CD4-positive, alpha-beta T cell (primary cell): ENCODE results near the gene FMN1. TPM values are rescaled to one million over a fixed set of nuclear protein-coding genes. Genes with fewer than 3 reads are reported as not detected.

Experiments
- ATAC-seq: fragments of 200-7000 bp; cut with Tn5 transposase; one replicate; pipeline ENCODE4 v1.10.0; 2022; ENCODE audit warnings: mild to moderate bottlenecking; ENCODE audit not compliant: poor library complexity
- CTCF ChIA-PET: fragments of 350-600 bp; sonication (Branson Sonifier 250); formaldehyde crosslinking; loops from one replicate; lab custom pipeline; 2021; ENCODE audit warnings: antibody characterized with exemption, inconsistent platforms; lab: Charles Lee
- POLR2A ChIA-PET: fragments of 350-600 bp; sonication (Branson Sonifier 250); formaldehyde crosslinking; loops from one replicate; lab custom pipeline; 2021; ENCODE audit warnings: antibody characterized with exemption, inconsistent platforms; lab: Charles Lee
- DNase-seq, 14 experiments: peaks; one replicate each; pipeline ENCODE4 v3.0.0-alpha.2; 2013 to 2020; ENCODE audit warnings: mixed read lengths in 2 of 14
- H3K27ac ChIP-seq, 2 donors: one replicate each; pipeline versions ENCODE4 v1.5.1 to v1.7.0; 2013; ENCODE audit warnings: low read length in 2 of 2, low read depth in 1 of 2, mild to moderate bottlenecking in 1 of 2
- H3K27me3 ChIP-seq, 2 experiments: 1 replicate in 1 of 2; 2 replicates in 1 of 2; pipeline versions ENCODE4 v1.6.1 to v1.7.0; 2013; ENCODE audit warnings: low read length in 2 of 2, control low read depth in 1 of 2, mild to moderate bottlenecking in 1 of 2, moderate library complexity in 1 of 2; ENCODE audit not compliant: insufficient read depth in 2 of 2, control insufficient read depth in 1 of 2
- H3K36me3 ChIP-seq: one replicate; pipeline ENCODE4 v1.6.1; 2013; ENCODE audit warnings: low read length, control low read depth; ENCODE audit not compliant: insufficient read depth
- H3K4me1 ChIP-seq: one replicate; pipeline ENCODE4 v1.6.1; 2013; ENCODE audit warnings: low read length, control low read depth; ENCODE audit not compliant: insufficient read depth
- H3K4me3 ChIP-seq: one replicate; pipeline ENCODE4 v1.5.1; 2013; ENCODE audit warnings: mild to moderate bottlenecking, low read length, moderate library complexity
- H3K9me3 ChIP-seq, 2 experiments: 1 replicate in 1 of 2; 2 replicates in 1 of 2; pipeline versions ENCODE4 v1.6.1 to v1.7.0; 2013; ENCODE audit warnings: low read length in 2 of 2, mild to moderate bottlenecking in 2 of 2, control low read depth in 1 of 2, moderate library complexity in 1 of 2; ENCODE audit not compliant: control insufficient read depth in 1 of 2, insufficient read depth in 1 of 2
- H3K27ac Mint-ChIP-seq: one replicate; pipeline ENCODE4 v1.8.0; 2020; ENCODE audit warnings: mixed read lengths
- H3K27me3 Mint-ChIP-seq: one replicate; pipeline ENCODE4 v1.8.0; 2021; ENCODE audit warnings: mixed read lengths
- H3K36me3 Mint-ChIP-seq: one replicate; pipeline ENCODE4 v1.8.0; 2021; ENCODE audit warnings: low read depth, mixed read lengths
- H3K4me1 Mint-ChIP-seq: one replicate; pipeline ENCODE4 v1.8.0; 2021; ENCODE audit warnings: low read depth, mixed read lengths
- H3K4me3 Mint-ChIP-seq: one replicate; pipeline ENCODE4 v1.8.0; 2020; ENCODE audit warnings: mild to moderate bottlenecking, mixed read lengths
- H3K9me3 Mint-ChIP-seq: one replicate; pipeline ENCODE4 v1.8.0; 2020; ENCODE audit warnings: mixed read lengths
- CTCF ChIP-seq: fragments of 200-600 bp; IDR thresholded peaks from one replicate; pipeline ENCODE4 v1.8.0; 2022; ENCODE audit warnings: antibody characterized with exemption, mild to moderate bottlenecking
- intact Hi-C, 2 experiments: fragments of 100-400 bp; cut with DNase I in 1 of 2; cut with micrococcal nuclease in 1 of 2; formaldehyde crosslinking; loops; one replicate each; pipeline versions ENCODE4 v1.15.1 to v1.9.0; 2023 to 2025; cut with DNase I, micrococcal nuclease
- polyA plus RNA-seq, 2 donors: library from polyadenylated mRNA; unstranded; fragments of 120-200 nt; gene quantifications; one replicate each; pipeline ENCODE4 v1.2.1, GENCODE V29; 2013
- total RNA-seq, 174 experiments: library from RNA in 2 of 174; stranded (reverse) in 2 of 174; gene quantifications; one replicate each; pipeline ENCODE4 v1.2.3 and lab custom pipeline; 2021 to 2026

FMN1 gene, protein sequence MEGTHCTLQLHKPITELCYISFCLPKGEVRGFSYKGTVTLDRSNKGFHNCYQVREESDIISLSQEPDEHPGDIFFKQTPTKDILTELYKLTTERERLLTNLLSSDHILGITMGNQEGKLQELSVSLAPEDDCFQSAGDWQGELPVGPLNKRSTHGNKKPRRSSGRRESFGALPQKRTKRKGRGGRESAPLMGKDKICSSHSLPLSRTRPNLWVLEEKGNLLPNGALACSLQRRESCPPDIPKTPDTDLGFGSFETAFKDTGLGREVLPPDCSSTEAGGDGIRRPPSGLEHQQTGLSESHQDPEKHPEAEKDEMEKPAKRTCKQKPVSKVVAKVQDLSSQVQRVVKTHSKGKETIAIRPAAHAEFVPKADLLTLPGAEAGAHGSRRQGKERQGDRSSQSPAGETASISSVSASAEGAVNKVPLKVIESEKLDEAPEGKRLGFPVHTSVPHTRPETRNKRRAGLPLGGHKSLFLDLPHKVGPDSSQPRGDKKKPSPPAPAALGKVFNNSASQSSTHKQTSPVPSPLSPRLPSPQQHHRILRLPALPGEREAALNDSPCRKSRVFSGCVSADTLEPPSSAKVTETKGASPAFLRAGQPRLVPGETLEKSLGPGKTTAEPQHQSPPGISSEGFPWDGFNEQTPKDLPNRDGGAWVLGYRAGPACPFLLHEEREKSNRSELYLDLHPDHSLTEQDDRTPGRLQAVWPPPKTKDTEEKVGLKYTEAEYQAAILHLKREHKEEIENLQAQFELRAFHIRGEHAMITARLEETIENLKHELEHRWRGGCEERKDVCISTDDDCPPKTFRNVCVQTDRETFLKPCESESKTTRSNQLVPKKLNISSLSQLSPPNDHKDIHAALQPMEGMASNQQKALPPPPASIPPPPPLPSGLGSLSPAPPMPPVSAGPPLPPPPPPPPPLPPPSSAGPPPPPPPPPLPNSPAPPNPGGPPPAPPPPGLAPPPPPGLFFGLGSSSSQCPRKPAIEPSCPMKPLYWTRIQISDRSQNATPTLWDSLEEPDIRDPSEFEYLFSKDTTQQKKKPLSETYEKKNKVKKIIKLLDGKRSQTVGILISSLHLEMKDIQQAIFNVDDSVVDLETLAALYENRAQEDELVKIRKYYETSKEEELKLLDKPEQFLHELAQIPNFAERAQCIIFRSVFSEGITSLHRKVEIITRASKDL (N-terminal part only)
- total RNA-seq = under 1 TPM; 0.39 to 0.55 TPM
- polyA plus RNA-seq (2013, experiment 1 of 2) = 0.54 TPM
- polyA plus RNA-seq (2013, experiment 2 of 2) = 0.45 TPM
- total RNA-seq (lab: John Stamatoyannopoulos, UW) = 0 to 167 (median 4.1) reads per million in 172 experiments

DNA sequence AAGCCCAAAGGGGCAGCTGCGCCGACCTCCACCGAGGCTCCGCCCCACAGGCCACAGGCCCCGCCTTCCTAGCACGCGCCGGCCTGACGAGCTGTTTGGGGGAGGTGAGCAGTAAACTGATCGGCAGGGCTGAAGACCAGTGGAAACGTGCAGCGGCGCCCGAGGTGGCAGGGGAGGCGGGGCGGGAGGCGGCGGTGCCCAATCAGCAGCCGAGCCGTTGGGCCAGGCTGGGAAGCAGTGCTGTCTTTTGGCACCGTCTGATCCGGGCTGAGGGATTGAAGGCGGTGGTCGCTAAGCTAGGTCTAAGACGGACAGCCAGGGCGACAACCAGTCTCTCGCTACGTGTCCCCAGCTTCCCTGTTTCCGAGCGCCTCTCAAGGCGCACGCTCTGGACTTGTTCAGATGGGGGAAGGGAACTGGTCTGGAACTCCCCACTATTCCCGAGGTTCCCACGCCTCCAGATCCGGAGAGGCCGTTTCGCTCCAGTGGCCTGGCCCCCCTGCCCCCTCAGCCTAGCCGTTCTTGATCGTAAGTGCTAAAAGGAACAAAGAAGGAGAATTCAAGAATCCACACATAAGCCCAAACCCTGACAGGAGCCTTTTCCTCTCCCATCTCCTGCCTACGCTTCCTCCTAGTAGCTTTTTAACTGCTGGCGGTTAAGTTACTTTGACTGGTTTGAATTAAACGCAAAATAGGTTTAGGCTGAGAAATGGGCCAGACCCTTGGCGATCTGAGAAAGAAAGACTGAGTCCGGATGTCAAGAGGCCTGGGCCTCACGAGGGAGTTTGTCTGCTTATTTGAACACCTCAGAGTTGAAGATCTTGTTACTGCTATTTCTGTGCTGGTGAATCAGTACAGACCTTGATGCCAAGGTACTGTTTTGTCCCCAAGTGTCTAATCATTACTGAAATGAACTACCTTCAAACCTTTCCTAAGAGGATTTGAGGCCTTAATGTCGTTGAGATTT, at the start of gene FMN1:
Gene FMN1, minus strand, starts transcription at position 11 of the 967 bp plus-strand sequence. CDS start 39,800 bp downstream, outside the sequence.
- Mint-ChIP-seq H3K4me1 (peaks cover 14% of the 10 kb centered on the region), H3K4me3 (peak within 1 kb of the TSS; percentile 87), H3K9me3 (no peaks in the 10 kb centered on the region), H3K27me3 (peaks cover 11% of the 10 kb centered on the region), H3K36me3 (no peaks in the 10 kb centered on the region), H3K27ac (peak within 1 kb of the TSS; percentile 68)
- DNase-seq = peak; percentile 85 to 94 (median 90)
- ChIA-PET CTCF (no interaction called here), POLR2A (interaction anchor here (0.6 to 2.1 kb wide), 4 partner anchors 8 to 22 kb away, joined by 3 to 5 read pairs (median 3); no protein-coding TSS in a partner anchor)
- H3K4me1 ChIP-seq = peaks cover 10% of the 10 kb centered on the region
- peak within 1 kb of the TSS; percentile 74 for H3K4me3 ChIP-seq
- H3K9me3 ChIP-seq = no peaks in the 10 kb centered on the region
- no peaks in the 10 kb centered on the region for H3K27me3 ChIP-seq
- no peaks in the 10 kb centered on the region for H3K36me3 ChIP-seq
- intact Hi-C loops = loop anchor here (2.0 to 5.0 kb wide), 2 partner anchors 68 to 1868 kb away; partner anchors contain the start of gene KLF13 (in 1 of the 2)
- no peak for TF ChIP-seq CTCF
- H3K27ac ChIP-seq = peak within 1 kb of the TSS; percentile 14 to 39
- ATAC-seq = peak; percentile 100

DNA sequence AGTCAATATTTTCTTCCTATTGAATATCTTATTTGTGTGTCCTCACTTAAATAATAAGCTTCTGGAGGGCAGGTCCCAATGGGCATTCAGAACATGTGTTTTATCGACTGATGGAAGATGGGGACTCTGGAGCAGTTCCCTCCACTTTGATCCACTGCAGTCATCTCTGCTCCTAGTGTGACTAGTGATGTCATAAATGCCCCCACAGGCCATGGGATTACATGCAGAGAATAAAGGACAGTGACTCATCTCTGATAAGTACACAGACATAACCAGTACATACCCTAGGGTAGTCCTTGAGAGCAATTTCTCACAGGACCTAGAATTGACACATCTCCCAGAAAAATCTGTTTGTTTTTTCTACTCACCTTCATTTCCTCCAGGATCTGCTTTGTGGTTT, 49.4 kb upstream of the FMN1 start:
- no peaks in the 10 kb centered on the region for H3K9me3 ChIP-seq
- H3K4me3 Mint-ChIP-seq = no peak overlapping the region
- H3K36me3 Mint-ChIP-seq = no peaks in the 10 kb centered on the region
- H3K4me3 ChIP-seq = no peak overlapping the region
- intact Hi-C loops = no loop called here
- DNase-seq (no peak), ATAC-seq (no peak)
- H3K4me1 ChIP-seq = no peaks in the 10 kb centered on the region
- POLR2A ChIA-PET = no interaction called here
- peaks cover 0 to 3% of the 10 kb centered on the region in 2 experiments for H3K27me3 ChIP-seq
- no peak overlapping the region for H3K27ac ChIP-seq
- no peak overlapping the region for H3K27ac Mint-ChIP-seq
- CTCF ChIA-PET = no interaction called here
- TF ChIP-seq CTCF = no peak
- no peaks in the 10 kb centered on the region for H3K36me3 ChIP-seq
- no peaks in the 10 kb centered on the region for H3K27me3 Mint-ChIP-seq
- peaks cover 20% of the 10 kb centered on the region for H3K4me1 Mint-ChIP-seq
- no peaks in the 10 kb centered on the region for H3K9me3 Mint-ChIP-seq
